ENCODE results near the gene NDUFS3. TPM values are rescaled to one million over a fixed set of nuclear protein-coding genes. Genes with fewer than 3 reads are reported as not detected.
A peak's percentile ranks its signal among the peaks of the same experiment; 100 is the strongest.

Gene NDUFS3
- total and polyA plus RNA-seq, 7 donors: 74.4 to 323 (median 106) TPM

DNA sequence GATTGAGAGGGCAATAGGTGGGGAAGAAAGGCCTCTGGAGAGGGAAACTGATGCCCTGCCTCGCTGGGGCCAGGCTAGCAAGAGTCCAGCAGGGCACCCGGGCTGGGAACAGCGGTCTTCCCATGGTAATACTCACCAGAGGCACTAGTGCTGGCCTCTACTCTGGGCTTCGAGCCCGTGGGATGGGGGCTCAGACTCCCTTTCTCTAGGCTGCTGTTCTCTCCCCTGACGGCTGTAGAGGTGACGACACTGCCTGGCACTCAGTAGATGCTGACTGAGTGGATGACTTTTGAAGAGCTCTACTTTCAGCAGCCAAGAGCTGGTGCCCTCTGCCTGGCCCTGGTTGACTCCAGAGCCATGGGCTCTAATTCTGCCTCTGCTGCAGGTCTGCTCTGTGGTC lies 16.2 kb downstream of the NDUFS3 start:
- no peak for DNase-seq
- no peak overlapping the region for H3K4me3 ChIP-seq
- 73% methylated on average over 7 of the region's 7 CpGs for WGBS, 2 donors
- peaks cover 0 to 18% (median 13%) of the 10 kb centered on the region in 4 donors for H3K4me1 ChIP-seq
- no peak overlapping the region for H3K27ac ChIP-seq
- H3K9me3 ChIP-seq: no peaks in the 10 kb centered on the region
- H3K36me3 ChIP-seq: no peaks in the 10 kb centered on the region
- intact Hi-C loops (cut with DNase I): no loop called here
- H3K27me3 ChIP-seq: peaks cover 15 to 52% (median 50%) of the 10 kb centered on the region in 3 donors
- TF ChIP-seq EP300 (IDR thresholded peaks at IDR 0.05) (no peak), POLR2AphosphoS5 (IDR thresholded peaks at IDR 0.05) (no peak), POLR2A (IDR thresholded peaks at IDR 0.05) (no peak)
- TF ChIP-seq, protein P1, sequence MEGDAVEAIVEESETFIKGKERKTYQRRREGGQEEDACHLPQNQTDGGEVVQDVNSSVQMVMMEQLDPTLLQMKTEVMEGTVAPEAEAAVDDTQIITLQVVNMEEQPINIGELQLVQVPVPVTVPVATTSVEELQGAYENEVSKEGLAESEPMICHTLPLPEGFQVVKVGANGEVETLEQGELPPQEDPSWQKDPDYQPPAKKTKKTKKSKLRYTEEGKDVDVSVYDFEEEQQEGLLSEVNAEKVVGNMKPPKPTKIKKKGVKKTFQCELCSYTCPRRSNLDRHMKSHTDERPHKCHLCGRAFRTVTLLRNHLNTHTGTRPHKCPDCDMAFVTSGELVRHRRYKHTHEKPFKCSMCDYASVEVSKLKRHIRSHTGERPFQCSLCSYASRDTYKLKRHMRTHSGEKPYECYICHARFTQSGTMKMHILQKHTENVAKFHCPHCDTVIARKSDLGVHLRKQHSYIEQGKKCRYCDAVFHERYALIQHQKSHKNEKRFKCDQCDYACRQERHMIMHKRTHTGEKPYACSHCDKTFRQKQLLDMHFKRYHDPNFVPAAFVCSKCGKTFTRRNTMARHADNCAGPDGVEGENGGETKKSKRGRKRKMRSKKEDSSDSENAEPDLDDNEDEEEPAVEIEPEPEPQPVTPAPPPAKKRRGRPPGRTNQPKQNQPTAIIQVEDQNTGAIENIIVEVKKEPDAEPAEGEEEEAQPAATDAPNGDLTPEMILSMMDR (IDR thresholded peaks at IDR 0.05): no peak

- intact Hi-C loops (cut with DNase I): no loop called here
- DNase-seq: no peak
- Histone ChIP-seq H3K4me3 (no peak overlapping the region), H3K27me3 (peaks cover 15 to 44% (median 42%) of the 10 kb centered on the region in 3 donors), H3K4me1 (peaks cover 0 to 15% (median 12%) of the 10 kb centered on the region in 4 donors), H3K36me3 (no peaks in the 10 kb centered on the region), H3K27ac (no peak overlapping the region), H3K9me3 (no peaks in the 10 kb centered on the region)
- TF ChIP-seq POLR2AphosphoS5 (IDR thresholded peaks at IDR 0.05) (no peak), POLR2A (IDR thresholded peaks at IDR 0.05) (no peak), EP300 (IDR thresholded peaks at IDR 0.05) (no peak)
- TF ChIP-seq, protein P1 (IDR thresholded peaks at IDR 0.05): no peak
- 95 to 98% methylated on average over 1 of the region's 1 CpG for WGBS, 2 donors
Measured at GRCh38 chr11:47595967-47596366, 17.1 kb downstream of the NDUFS3 start.

DNA sequence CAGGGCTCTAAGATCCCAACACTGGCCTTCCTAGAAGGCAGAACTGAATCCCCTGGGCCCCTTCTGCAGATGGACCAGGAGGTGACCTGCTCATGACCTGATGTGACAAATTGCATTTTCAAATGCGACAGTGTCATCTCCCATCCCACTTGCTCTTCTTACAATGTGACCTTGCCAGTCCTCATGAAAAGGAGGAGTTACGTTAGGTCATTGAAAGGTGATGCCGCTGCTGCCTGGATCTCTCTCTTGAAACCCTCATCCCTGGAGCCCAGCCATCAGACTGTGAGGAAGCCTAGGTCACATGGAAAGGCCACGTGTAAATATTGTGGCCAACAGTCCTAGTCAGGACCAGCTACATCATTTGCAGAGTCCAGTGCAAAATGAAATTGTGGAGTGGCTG lies 21.0 kb downstream of the NDUFS3 start:
- Histone ChIP-seq H3K9me3 (no peaks in the 10 kb centered on the region), H3K27me3 (peaks cover 0 to 11% (median 6%) of the 10 kb centered on the region in 3 donors), H3K4me3 (no peak overlapping the region), H3K27ac (no peak overlapping the region), H3K36me3 (no peaks in the 10 kb centered on the region), H3K4me1 (no peaks in the 10 kb centered on the region)
- no peak for TF ChIP-seq EP300 (IDR thresholded peaks at IDR 0.05)
- no peak for TF ChIP-seq POLR2A (IDR thresholded peaks at IDR 0.05)
- TF ChIP-seq, protein P1 (IDR thresholded peaks at IDR 0.05): no peak
- no peak for TF ChIP-seq POLR2AphosphoS5 (IDR thresholded peaks at IDR 0.05)
- intact Hi-C loops (cut with DNase I): no loop called here
- peak; percentile 44 for DNase-seq
- WGBS, 2 donors: 85 to 87% methylated on average over 4 of the region's 4 CpGs

GRCh38 chr11:47603295-47603694 lies 24.4 kb downstream of the NDUFS3 start:
- WGBS, 2 donors: 95 to 97% methylated on average over 4 of the region's 4 CpGs
- no peak for DNase-seq
- no peak overlapping the region for H3K4me3 ChIP-seq

More at GRCh38 chr11:47603295-47603694, 24.4 kb downstream of the NDUFS3 start:
- intact Hi-C loops (cut with DNase I): no loop called here
- TF ChIP-seq POLR2AphosphoS5 (IDR thresholded peaks at IDR 0.05) (no peak), EP300 (IDR thresholded peaks at IDR 0.05) (no peak), POLR2A (IDR thresholded peaks at IDR 0.05) (no peak)
- TF ChIP-seq, protein P1 (IDR thresholded peaks at IDR 0.05): no peak
- no peaks in the 10 kb centered on the region for H3K27me3 ChIP-seq
- H3K27ac ChIP-seq: no peak overlapping the region
- H3K9me3 ChIP-seq: no peaks in the 10 kb centered on the region
- peaks cover 0 to 12% (median 10%) of the 10 kb centered on the region in 4 donors for H3K4me1 ChIP-seq
- H3K36me3 ChIP-seq: no peaks in the 10 kb centered on the region
